SU-DHL-6 (cell line): ENCODE data around the gene RHBG.

Experiments used
- H2AFZ ChIP-seq: fragments of 200-600 bp; sonication (generic); 2 replicates; pipeline ENCODE4 v1.6.1; 2014; ENCODE audit warnings: low read depth, mild to moderate bottlenecking, moderate library complexity, mixed read lengths, antibody characterized with exemption, low read length; ENCODE audit not compliant: severe bottlenecking
- H3F3A ChIP-seq: fragments of 200-600 bp; shearing (Covaris generic); 2 replicates; pipeline ENCODE4 v1.6.0; 2016; ENCODE audit warnings: antibody characterized with exemption, mild to moderate bottlenecking; ENCODE audit not compliant: insufficient read depth
- H3K27ac ChIP-seq: fragments of 200-600 bp; sonication (generic); 2 replicates; pipeline ENCODE4 v1.5.1; 2016; ENCODE audit warnings: low read depth, mild to moderate bottlenecking, low read length, moderate library complexity, mixed read lengths
- H3K27me3 ChIP-seq: fragments of 200-600 bp; sonication (generic), shearing (Covaris generic); 2 replicates; pipeline ENCODE4 v1.6.0; 2014; ENCODE audit warnings: mild to moderate bottlenecking, low read length
- H3K36me3 ChIP-seq: fragments of 200-600 bp; sonication (generic); 2 replicates; pipeline ENCODE4 v1.6.1; 2014; ENCODE audit warnings: mild to moderate bottlenecking, low read length, mixed read lengths
- H3K4me2 ChIP-seq: fragments of 300-600, 200-600 bp; shearing (Covaris generic), sonication (generic); 2 replicates; pipeline ENCODE4 v1.6.0; 2014; ENCODE audit warnings: low read length, low read depth, mild to moderate bottlenecking; ENCODE audit not compliant: poor library complexity, severe bottlenecking
- H3K4me3 ChIP-seq: fragments of 200-600 bp; sonication (generic); 2 replicates; pipeline ENCODE4 v1.5.1; 2014; ENCODE audit warnings: antibody characterized with exemption, low read length, mild to moderate bottlenecking, mixed read lengths; ENCODE audit not compliant: insufficient read depth, poor library complexity, severe bottlenecking
- H3K79me2 ChIP-seq: fragments of 200-600 bp; sonication (generic); 2 replicates; pipeline ENCODE4 v1.6.1; 2014; ENCODE audit warnings: mild to moderate bottlenecking, low read length, moderate library complexity; ENCODE audit not compliant: insufficient read depth
- H3K9ac ChIP-seq: fragments of 200-600 bp; sonication (generic); 2 replicates; pipeline ENCODE4 v1.7.0; 2014; ENCODE audit warnings: mild to moderate bottlenecking, low read length
- H3K9me2 ChIP-seq: fragments of 200-600 bp; sonication (generic); replicated peaks from 2 replicates; pipeline ENCODE4 v1.6.1; 2014; ENCODE audit warnings: low read length; ENCODE audit not compliant: insufficient read depth
- H3K9me3 ChIP-seq: fragments of 200-600 bp; sonication (generic); 2 replicates; pipeline ENCODE4 v1.6.1; 2014; ENCODE audit warnings: low read length, mixed read lengths; ENCODE audit not compliant: insufficient read depth
- H4K20me1 ChIP-seq: fragments of 200-600 bp; sonication (generic); 2 replicates; pipeline ENCODE4 v1.6.1; 2014; ENCODE audit warnings: low read depth, mild to moderate bottlenecking, antibody characterized with exemption, low read length, moderate library complexity, mixed read lengths
- EZH2phosphoT487 ChIP-seq: fragments of 200-600 bp; sonication (generic), shearing (Covaris generic); conservative IDR thresholded peaks from 2 replicates; pipeline ENCODE4 v1.6.1; 2018; ENCODE audit warnings: mild to moderate bottlenecking, antibody characterized with exemption, low read length, moderate library complexity, mixed read lengths
- TF ChIP-seq, protein P1 (sequence below): fragments of 200-600 bp; sonication (generic); IDR thresholded peaks from one replicate; pipeline ENCODE4 v1.5.1; 2017; ENCODE audit warnings: antibody characterized with exemption, mild to moderate bottlenecking, low read length, moderate library complexity; ENCODE audit not compliant: insufficient read depth, poor library complexity, severe bottlenecking

Gene RHBG

DNA sequence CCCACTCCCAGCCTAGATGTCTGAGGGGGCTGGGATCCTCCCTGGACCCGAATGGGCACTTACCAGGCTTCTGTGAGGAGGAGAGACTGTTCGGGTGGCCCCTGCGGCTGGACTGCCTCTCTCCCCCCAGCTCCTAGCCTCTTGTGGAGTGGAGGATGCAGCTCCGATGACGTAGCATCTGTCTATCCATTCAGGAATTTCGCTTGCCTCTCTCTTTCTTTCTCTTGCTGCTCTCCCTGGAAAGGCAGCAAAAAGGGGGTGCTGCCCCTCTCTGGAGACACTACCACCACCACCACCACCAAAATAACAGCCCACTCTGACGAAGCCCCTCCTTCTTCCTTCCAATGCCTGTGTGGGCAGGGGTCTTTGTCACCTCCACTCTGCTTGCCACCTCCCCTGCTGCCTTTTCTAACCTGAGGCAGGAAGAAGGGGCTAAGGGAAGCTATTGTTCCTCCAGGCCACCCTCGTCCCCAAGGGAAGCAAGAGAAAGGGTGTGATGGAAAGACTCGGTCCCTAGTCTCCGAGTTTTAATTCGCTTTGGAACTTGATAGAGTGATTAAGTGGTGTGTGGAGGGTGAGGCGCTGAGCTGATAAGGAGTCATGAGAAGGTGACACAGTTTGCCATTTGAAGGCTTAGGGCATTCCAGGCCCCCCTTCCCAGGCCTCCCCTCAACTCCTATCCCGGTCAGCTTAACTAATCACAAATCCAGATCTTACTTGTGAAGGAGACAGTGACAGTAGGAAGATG, 60.5 kb downstream of the RHBG start:
- Histone ChIP-seq H3K9me3 (no peaks in the 10 kb centered on the region), H2AFZ (no peak overlapping the region), H3K9me2 (no peaks in the 10 kb centered on the region), H4K20me1 (no peaks in the 10 kb centered on the region), H3K27me3 (no peaks in the 10 kb centered on the region), H3F3A (no peaks in the 10 kb centered on the region), H3K36me3 (no peaks in the 10 kb centered on the region), H3K4me2 (no peak overlapping the region), H3K4me3 (no peak overlapping the region), H3K79me2 (no peaks in the 10 kb centered on the region), H3K9ac (no peak overlapping the region), H3K27ac (no peak overlapping the region)
- TF ChIP-seq, protein P1, sequence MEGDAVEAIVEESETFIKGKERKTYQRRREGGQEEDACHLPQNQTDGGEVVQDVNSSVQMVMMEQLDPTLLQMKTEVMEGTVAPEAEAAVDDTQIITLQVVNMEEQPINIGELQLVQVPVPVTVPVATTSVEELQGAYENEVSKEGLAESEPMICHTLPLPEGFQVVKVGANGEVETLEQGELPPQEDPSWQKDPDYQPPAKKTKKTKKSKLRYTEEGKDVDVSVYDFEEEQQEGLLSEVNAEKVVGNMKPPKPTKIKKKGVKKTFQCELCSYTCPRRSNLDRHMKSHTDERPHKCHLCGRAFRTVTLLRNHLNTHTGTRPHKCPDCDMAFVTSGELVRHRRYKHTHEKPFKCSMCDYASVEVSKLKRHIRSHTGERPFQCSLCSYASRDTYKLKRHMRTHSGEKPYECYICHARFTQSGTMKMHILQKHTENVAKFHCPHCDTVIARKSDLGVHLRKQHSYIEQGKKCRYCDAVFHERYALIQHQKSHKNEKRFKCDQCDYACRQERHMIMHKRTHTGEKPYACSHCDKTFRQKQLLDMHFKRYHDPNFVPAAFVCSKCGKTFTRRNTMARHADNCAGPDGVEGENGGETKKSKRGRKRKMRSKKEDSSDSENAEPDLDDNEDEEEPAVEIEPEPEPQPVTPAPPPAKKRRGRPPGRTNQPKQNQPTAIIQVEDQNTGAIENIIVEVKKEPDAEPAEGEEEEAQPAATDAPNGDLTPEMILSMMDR = no peak
- no peak for TF ChIP-seq EZH2phosphoT487

DNA sequence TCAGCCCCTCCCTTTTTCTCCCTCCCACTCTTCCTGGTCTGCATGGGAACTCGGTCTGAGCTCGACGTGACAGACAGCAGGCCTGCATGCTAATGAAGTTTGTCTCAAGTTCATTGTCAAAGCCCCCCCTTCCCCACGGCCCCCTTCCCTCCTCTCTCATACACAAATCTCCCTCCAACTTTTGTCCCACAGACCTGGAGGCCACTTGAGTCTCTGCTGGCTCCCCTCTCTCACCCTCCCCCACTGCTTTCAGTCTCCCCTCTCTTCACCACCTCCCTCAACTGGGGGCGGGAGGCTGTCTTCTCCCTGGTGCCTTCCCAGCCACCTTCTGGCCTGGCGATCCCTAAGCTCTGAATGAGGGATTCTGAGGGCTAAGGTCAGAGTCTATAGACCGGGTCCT, 61.3 kb downstream of the RHBG start:
- Histone ChIP-seq H3K27ac (no peak overlapping the region), H3K4me2 (no peak overlapping the region), H3K9me3 (no peaks in the 10 kb centered on the region), H3F3A (no peaks in the 10 kb centered on the region), H3K9me2 (no peaks in the 10 kb centered on the region), H3K79me2 (no peaks in the 10 kb centered on the region), H2AFZ (no peak overlapping the region), H3K27me3 (no peaks in the 10 kb centered on the region), H3K36me3 (no peaks in the 10 kb centered on the region), H3K4me3 (no peak overlapping the region), H4K20me1 (no peaks in the 10 kb centered on the region), H3K9ac (no peak overlapping the region)
- TF ChIP-seq, protein P1 = no peak
- no peak for TF ChIP-seq EZH2phosphoT487

DNA sequence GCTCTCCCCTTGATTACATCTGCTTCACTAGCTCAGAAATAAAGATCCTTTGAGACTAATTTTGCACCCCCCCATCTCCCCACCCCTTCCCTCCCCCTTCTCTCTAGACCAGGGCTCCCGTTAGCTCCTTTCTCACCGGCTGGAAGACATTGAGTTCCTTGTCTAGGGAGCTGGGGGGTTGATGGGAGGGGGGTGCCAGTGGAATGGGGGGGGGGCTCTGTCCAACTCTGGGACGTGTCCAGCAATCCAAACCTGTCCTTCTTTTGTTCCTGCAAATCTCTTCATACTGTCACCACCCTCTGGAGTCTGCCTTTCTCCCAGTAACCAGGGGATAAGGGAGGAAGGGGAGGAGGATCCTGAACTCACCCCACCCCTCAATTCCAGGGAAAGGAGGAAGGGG, 61.9 kb downstream of the RHBG start:
- Histone ChIP-seq H3K9me2 (no peaks in the 10 kb centered on the region), H3K4me3 (no peak overlapping the region), H3K36me3 (no peaks in the 10 kb centered on the region), H4K20me1 (no peaks in the 10 kb centered on the region), H3K27ac (no peak overlapping the region), H3K9ac (no peak overlapping the region), H2AFZ (no peak overlapping the region), H3K79me2 (no peaks in the 10 kb centered on the region), H3K27me3 (no peaks in the 10 kb centered on the region), H3F3A (no peaks in the 10 kb centered on the region), H3K4me2 (no peak overlapping the region), H3K9me3 (no peaks in the 10 kb centered on the region)
- TF ChIP-seq, protein P1 = no peak
- no peak for TF ChIP-seq EZH2phosphoT487
